B cell (primary cell): ENCODE results near the gene FAM72D. TPM values are rescaled to one million over a fixed set of nuclear protein-coding genes. Genes with fewer than 3 reads are reported as not detected.
"Not testable (repeated sequence)": the region's sequence is repeated elsewhere in the genome, so short reads cannot be mapped to it uniquely, and the experiment has no call there.

Experiments
- ATAC-seq: fragments of 200-7000 bp; cut with Tn5 transposase; one replicate; pipeline ENCODE4 v1.10.0; 2021; ENCODE audit warnings: low read depth, mild to moderate bottlenecking, moderate number of reproducible peaks, moderate library complexity
- CTCF ChIA-PET: fragments of 350-600 bp; sonication (Branson Sonifier 250); formaldehyde crosslinking; loops from one replicate; lab custom pipeline; 2021; ENCODE audit warnings: antibody characterized with exemption, inconsistent platforms; lab: Charles Lee
- POLR2A ChIA-PET: fragments of 350-600 bp; sonication (Branson Sonifier 250); formaldehyde crosslinking; loops from one replicate; lab custom pipeline; 2021; ENCODE audit warnings: antibody characterized with exemption; lab: Charles Lee
- DNase-seq: peaks from one replicate; pipeline ENCODE4 v3.0.0; 2013
- H2AFZ ChIP-seq: 2 replicates; pipeline ENCODE4 v1.6.1; 2012; ENCODE audit warnings: mild to moderate bottlenecking, low read depth, low read length; ENCODE audit not compliant: insufficient read depth, poor library complexity, severe bottlenecking
- H3K27ac ChIP-seq, 2 donors: 1 replicate in 1 of 2; 2 replicates in 1 of 2; pipeline ENCODE4 v1.5.1; 2012 to 2013; ENCODE audit warnings: low read length in 2 of 2, mild to moderate bottlenecking in 2 of 2, moderate library complexity in 1 of 2
- H3K27me3 ChIP-seq, 4 experiments: fragments of 200-600 bp in 1 of 4; sonication (generic) in 1 of 4; replicated peaks in 1 of 4; 1 replicate in 2 of 4; 2 replicates in 2 of 4; pipeline versions ENCODE4 v1.6.1 to v1.7.0; 2013 to 2016; ENCODE audit warnings: low read length in 3 of 4, mild to moderate bottlenecking in 2 of 4, mixed read lengths in 1 of 4, moderate library complexity in 1 of 4; ENCODE audit not compliant: insufficient read depth in 4 of 4, control insufficient read depth in 3 of 4; ENCODE audit errors: control extremely low read depth in 1 of 4
- H3K36me3 ChIP-seq, 2 experiments: replicated peaks in 1 of 2; 1 replicate in 1 of 2; 2 replicates in 1 of 2; pipeline versions ENCODE4 v1.6.1 to v1.7.1; 2013; ENCODE audit warnings: low read length in 1 of 2; ENCODE audit not compliant: insufficient read depth in 2 of 2, control insufficient read depth in 1 of 2; ENCODE audit errors: control extremely low read depth in 1 of 2, extremely low read depth in 1 of 2
- H3K4me1 ChIP-seq, 2 donors: fragments of 200-600 bp in 1 of 2; sonication (generic) in 1 of 2; 1 replicate in 1 of 2; 2 replicates in 1 of 2; pipeline versions ENCODE4 v1.5.1 to v1.6.1; 2013 to 2017; ENCODE audit warnings: low read length in 2 of 2; ENCODE audit not compliant: control insufficient read depth in 2 of 2, insufficient read depth in 2 of 2
- H3K4me2 ChIP-seq: replicated peaks from 2 replicates; pipeline ENCODE3; 2012; ENCODE audit warnings: mild to moderate bottlenecking, low read depth, low read length; ENCODE audit not compliant: poor library complexity, severe bottlenecking
- H3K4me3 ChIP-seq, 5 experiments: fragments of 200-600 bp in 1 of 5; sonication (generic) in 1 of 5; 1 replicate in 3 of 5; 2 replicates in 2 of 5; pipeline versions ENCODE4 v1.5.1 to v1.7.0; 2011 to 2016; ENCODE audit warnings: low read length in 4 of 5, mild to moderate bottlenecking in 4 of 5, low read depth in 2 of 5, control low read depth in 1 of 5, moderate library complexity in 1 of 5; ENCODE audit not compliant: insufficient read depth in 1 of 5; ENCODE audit errors: control extremely low read depth in 1 of 5, extremely low read depth in 1 of 5
- H3K79me2 ChIP-seq: fragments of 200-600 bp; sonication (generic); one replicate; pipeline ENCODE4 v1.6.0; 2016; ENCODE audit warnings: low read length; ENCODE audit not compliant: control insufficient read depth, insufficient read depth
- H3K9ac ChIP-seq: fragments of 200-600 bp; sonication (generic); 2 replicates; pipeline ENCODE4 v1.6.1; 2017; ENCODE audit warnings: mild to moderate bottlenecking, low read length, moderate library complexity
- H3K9me3 ChIP-seq, 3 donors: one replicate each; pipeline versions ENCODE4 v1.6.1 to v1.7.1; 2013; ENCODE audit warnings: low read length in 2 of 3; ENCODE audit not compliant: control insufficient read depth in 2 of 3, insufficient read depth in 1 of 3; ENCODE audit errors: control extremely low read depth in 1 of 3
- H4K20me1 ChIP-seq: 2 replicates; pipeline ENCODE4 v1.6.0; 2012; ENCODE audit warnings: mild to moderate bottlenecking, low read length; ENCODE audit not compliant: insufficient read depth, control insufficient read depth, poor library complexity, severe bottlenecking
- H3K27ac Mint-ChIP-seq: one replicate; pipeline ENCODE4 v1.8.0; 2021; ENCODE audit warnings: mixed read lengths
- H3K27me3 Mint-ChIP-seq: one replicate; pipeline ENCODE4 v1.8.0; 2021; ENCODE audit warnings: mixed read lengths
- H3K4me1 Mint-ChIP-seq: one replicate; pipeline ENCODE4 v1.8.0; 2021; ENCODE audit warnings: mixed read lengths
- H3K4me3 Mint-ChIP-seq: one replicate; pipeline ENCODE4 v1.8.0; 2021; ENCODE audit warnings: mixed read lengths
- H3K9me3 Mint-ChIP-seq: one replicate; pipeline ENCODE4 v1.8.0; 2022; ENCODE audit warnings: mixed read lengths; ENCODE audit not compliant: insufficient read depth
- WGBS: methylation state at CpG from one replicate; pipeline ENCODE4 v1.1.5; 2013; ENCODE audit warnings: missing lambda C conversion rate; ENCODE audit not compliant: insufficient coverage; 5-methylcytosine and 5-hydroxymethylcytosine counted together
- intact Hi-C: fragments of 100-400 bp; cut with micrococcal nuclease; formaldehyde crosslinking; loops from one replicate; pipeline ENCODE4 v1.10.0; 2022
- polyA plus RNA-seq: library from polyadenylated mRNA; depleted of rRNA; stranded (reverse); fragments of >200 nt; gene quantifications from 2 replicates; pipeline ENCODE4 v1.2.3, GENCODE V29; 2012
- total RNA-seq, 2 donors: library from RNA; stranded (reverse); fragments of 120-200 nt in 1 of 2; gene quantifications; 1 replicate in 1 of 2; 2 replicates in 1 of 2; pipeline versions ENCODE4 v1.2.3 to v1.2.4, GENCODE V29; 2013 to 2022

Gene FAM72D
- total and polyA plus RNA-seq, 2 donors (not counting 1 experiment from before 2014, with no cell fraction given): 0.21 to 0.32 TPM

GRCh38 chr1:145063285-145063684 is 32.5 kb upstream of the FAM72D start:
- ATAC-seq: not testable (repeated sequence)

GRCh38 chr1:145063941-145064648 is 31.7 kb upstream of the FAM72D start:
- H3K4me3 ChIP-seq, H4K20me1 ChIP-seq, intact Hi-C loops, H3K27ac Mint-ChIP-seq, H3K36me3 ChIP-seq, H3K4me2 ChIP-seq, DNase-seq, H3K79me2 ChIP-seq, H3K4me1 Mint-ChIP-seq, H3K9me3 Mint-ChIP-seq, H3K4me3 Mint-ChIP-seq, POLR2A ChIA-PET, ATAC-seq, H2AFZ ChIP-seq, H3K4me1 ChIP-seq, H3K9ac ChIP-seq, H3K9me3 ChIP-seq, H3K27me3 ChIP-seq, H3K27me3 Mint-ChIP-seq, H3K27ac ChIP-seq, CTCF ChIA-PET: not testable (repeated sequence)
- no CpG with 5 or more reads among the region's 2 CpGs for WGBS

More at GRCh38 chr1:145063285-145063684, 32.5 kb upstream of the FAM72D start:
- H3K4me3 ChIP-seq, H3K4me1 Mint-ChIP-seq, H3K4me2 ChIP-seq, H3K9me3 ChIP-seq, H3K27me3 Mint-ChIP-seq, DNase-seq, H3K4me3 Mint-ChIP-seq, H2AFZ ChIP-seq, POLR2A ChIA-PET, intact Hi-C loops, H3K9ac ChIP-seq, H3K79me2 ChIP-seq, H3K27ac ChIP-seq, H3K4me1 ChIP-seq, H4K20me1 ChIP-seq, H3K9me3 Mint-ChIP-seq, CTCF ChIA-PET, H3K27ac Mint-ChIP-seq, H3K27me3 ChIP-seq, H3K36me3 ChIP-seq: not testable (repeated sequence)
- no CpG with 5 or more reads among the region's 2 CpGs for WGBS

GRCh38 chr1:145065194-145065826 is 30.5 kb upstream of the FAM72D start:
- H3K4me1 ChIP-seq, H3K79me2 ChIP-seq, H3K27me3 ChIP-seq, POLR2A ChIA-PET, H4K20me1 ChIP-seq, H3K4me3 ChIP-seq, H3K27me3 Mint-ChIP-seq, H2AFZ ChIP-seq, H3K27ac Mint-ChIP-seq, H3K4me2 ChIP-seq, H3K36me3 ChIP-seq, H3K4me1 Mint-ChIP-seq, H3K9me3 Mint-ChIP-seq, H3K9me3 ChIP-seq, H3K4me3 Mint-ChIP-seq, H3K27ac ChIP-seq, H3K9ac ChIP-seq, intact Hi-C loops, CTCF ChIA-PET: not testable (repeated sequence)
- ATAC-seq: peak; percentile 92
- WGBS: no CpG with 5 or more reads among the region's 5 CpGs
- DNase-seq: peak; percentile 2

GRCh38 chr1:145066486-145066885 is 29.3 kb upstream of the FAM72D start:
- H3K27ac Mint-ChIP-seq, H3K9ac ChIP-seq, ATAC-seq, H3K4me3 Mint-ChIP-seq, H3K27ac ChIP-seq, H3K4me1 ChIP-seq, H3K27me3 Mint-ChIP-seq, DNase-seq, H2AFZ ChIP-seq, H3K9me3 Mint-ChIP-seq, intact Hi-C loops, H3K9me3 ChIP-seq, CTCF ChIA-PET, POLR2A ChIA-PET, H3K27me3 ChIP-seq, H3K79me2 ChIP-seq, H4K20me1 ChIP-seq, H3K4me1 Mint-ChIP-seq, H3K36me3 ChIP-seq, H3K4me2 ChIP-seq, H3K4me3 ChIP-seq: not testable (repeated sequence)
- WGBS: no CpG with 5 or more reads among the region's 10 CpGs
